Fibroblast of mammary gland (primary cell): ENCODE measurements around the gene EYA4.

Experiments used
- DNase-seq: peaks from one replicate; pipeline ENCODE4 v3.0.0-alpha.2; 2010; ENCODE audit warnings: low read depth
- H3K4me3 ChIP-seq: 2 replicates; pipeline ENCODE4 v1.5.1; 2011; ENCODE audit warnings: low read depth, mild to moderate bottlenecking, low read length, moderate library complexity; ENCODE audit not compliant: control insufficient read depth
- TF ChIP-seq, protein P1 (sequence below): conservative IDR thresholded peaks from 2 replicates; pipeline ENCODE4 v1.5.1; 2011; ENCODE audit warnings: low read depth, low read length, inconsistent platforms; ENCODE audit not compliant: control insufficient read depth, insufficient read depth

The EYA4 gene

DNA sequence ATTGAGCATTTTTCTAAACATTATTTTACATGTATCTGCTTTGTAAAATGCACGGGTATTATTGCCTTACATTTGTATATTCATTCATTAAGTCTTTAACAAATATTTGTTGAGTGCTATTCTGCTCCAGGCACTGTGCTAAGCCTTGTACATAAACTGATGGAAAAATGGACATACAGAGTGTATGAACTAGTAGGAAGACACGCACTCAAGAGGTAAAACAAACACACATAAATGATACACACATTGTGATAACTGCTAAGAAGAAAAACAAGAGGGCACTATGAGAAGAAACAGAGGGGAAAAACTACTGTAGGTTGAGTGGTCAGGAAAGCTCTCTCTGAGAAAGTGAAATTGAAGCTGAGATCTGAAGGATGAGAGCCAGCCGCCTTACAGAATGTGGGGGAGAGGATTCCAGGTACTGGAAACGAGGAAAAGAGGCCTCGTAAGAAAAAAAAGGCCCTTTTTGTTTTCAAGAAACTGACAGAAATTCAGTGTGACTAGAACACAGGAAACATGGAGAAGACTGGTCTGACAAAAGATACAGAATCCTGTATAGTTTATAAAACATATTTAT is 117.5 kb downstream of the EYA4 start:
- H3K4me3 ChIP-seq: no peak overlapping the region
- DNase-seq: no peak
- TF ChIP-seq, protein P1, sequence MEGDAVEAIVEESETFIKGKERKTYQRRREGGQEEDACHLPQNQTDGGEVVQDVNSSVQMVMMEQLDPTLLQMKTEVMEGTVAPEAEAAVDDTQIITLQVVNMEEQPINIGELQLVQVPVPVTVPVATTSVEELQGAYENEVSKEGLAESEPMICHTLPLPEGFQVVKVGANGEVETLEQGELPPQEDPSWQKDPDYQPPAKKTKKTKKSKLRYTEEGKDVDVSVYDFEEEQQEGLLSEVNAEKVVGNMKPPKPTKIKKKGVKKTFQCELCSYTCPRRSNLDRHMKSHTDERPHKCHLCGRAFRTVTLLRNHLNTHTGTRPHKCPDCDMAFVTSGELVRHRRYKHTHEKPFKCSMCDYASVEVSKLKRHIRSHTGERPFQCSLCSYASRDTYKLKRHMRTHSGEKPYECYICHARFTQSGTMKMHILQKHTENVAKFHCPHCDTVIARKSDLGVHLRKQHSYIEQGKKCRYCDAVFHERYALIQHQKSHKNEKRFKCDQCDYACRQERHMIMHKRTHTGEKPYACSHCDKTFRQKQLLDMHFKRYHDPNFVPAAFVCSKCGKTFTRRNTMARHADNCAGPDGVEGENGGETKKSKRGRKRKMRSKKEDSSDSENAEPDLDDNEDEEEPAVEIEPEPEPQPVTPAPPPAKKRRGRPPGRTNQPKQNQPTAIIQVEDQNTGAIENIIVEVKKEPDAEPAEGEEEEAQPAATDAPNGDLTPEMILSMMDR: no peak

DNA sequence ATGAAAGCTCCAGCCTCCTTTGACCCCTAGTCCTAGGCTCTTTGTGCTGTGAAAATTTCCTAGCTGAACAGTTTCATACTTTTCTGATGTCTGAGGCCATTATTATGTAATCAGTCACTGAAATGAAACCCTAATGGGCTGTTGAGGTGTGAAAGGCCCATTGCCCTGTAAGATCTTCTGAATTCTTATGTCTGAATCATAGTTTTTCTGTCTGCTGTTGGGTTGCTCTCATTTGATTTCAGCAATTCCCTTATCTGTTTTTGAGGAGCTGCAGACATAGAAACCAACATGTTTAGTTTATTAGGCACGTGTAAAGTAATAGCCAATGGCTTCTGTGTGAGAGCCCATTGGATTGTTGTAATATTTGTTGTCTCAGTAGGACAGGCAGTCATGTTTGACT is 118.1 kb downstream of the EYA4 start:
- DNase-seq: no peak
- TF ChIP-seq, protein P1: no peak
- H3K4me3 ChIP-seq: no peak overlapping the region

DNA sequence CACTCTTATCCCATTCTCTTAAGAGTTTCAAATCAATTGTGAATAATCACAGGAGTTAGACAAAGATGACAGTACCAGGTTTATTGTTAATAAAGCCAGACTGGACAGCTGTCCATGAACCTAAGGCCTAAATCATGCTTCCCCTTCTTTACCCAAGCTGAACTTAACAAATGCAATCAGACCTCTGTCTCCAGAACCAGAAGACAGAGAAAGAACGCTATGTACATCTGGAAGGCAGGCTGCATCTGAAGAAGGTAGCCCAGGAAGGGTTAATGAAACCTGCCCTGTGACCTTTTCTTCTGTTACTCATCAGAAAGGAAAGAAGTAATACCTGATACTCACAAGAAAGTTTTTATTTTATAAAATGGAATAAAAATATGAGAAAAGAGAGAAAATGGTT is 118.6 kb downstream of the EYA4 start:
- DNase-seq: no peak
- TF ChIP-seq, protein P1: no peak
- H3K4me3 ChIP-seq: no peak overlapping the region

DNA sequence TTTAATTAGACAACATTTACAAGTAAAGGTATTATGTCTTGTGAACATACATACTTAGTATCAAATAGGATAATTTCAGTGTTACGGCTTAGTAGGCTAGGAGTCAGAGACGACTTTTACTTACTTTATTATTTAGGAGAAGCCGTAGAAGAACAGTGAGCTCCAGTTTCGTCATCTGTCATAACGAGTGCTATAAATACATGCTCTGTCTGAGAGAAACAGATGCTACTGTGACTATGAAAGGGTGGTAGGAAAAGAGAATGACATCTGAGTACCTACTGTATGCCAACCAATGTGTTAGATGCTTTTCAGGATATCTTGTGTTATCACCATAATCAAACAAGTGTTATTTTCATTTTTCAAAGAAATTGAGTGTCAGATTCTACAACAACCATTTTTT is 119.0 kb downstream of the EYA4 start:
- TF ChIP-seq, protein P1: no peak
- no peak for DNase-seq
- H3K4me3 ChIP-seq: no peak overlapping the region

DNA sequence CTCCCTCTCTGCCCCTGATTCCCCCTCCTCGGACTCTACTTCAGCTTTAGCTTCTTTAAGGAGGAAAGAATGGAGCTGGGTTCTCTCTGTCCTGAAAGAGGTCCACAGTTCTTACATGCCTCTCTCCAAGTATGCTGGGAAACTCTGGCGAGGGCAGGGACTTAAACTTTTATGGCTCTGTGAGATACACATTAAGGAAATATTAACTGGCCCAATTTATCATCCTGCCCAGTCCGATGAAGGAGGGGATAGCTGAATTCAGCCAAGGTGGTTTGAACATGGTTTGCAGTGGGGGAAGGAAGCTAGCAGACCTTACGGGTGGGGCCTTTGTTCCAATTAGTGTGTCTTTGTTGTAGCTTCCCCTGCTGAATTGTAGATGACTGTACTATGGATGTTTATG is 121.7 kb downstream of the EYA4 start:
- TF ChIP-seq, protein P1: no peak
- no peak overlapping the region for H3K4me3 ChIP-seq
- DNase-seq: no peak

GRCh38 chr6:133368664-133369063 is 127.5 kb downstream of the EYA4 start:
- H3K4me3 ChIP-seq: no peak overlapping the region
- TF ChIP-seq, protein P1: peak; percentile 6
- no peak for DNase-seq

DNA sequence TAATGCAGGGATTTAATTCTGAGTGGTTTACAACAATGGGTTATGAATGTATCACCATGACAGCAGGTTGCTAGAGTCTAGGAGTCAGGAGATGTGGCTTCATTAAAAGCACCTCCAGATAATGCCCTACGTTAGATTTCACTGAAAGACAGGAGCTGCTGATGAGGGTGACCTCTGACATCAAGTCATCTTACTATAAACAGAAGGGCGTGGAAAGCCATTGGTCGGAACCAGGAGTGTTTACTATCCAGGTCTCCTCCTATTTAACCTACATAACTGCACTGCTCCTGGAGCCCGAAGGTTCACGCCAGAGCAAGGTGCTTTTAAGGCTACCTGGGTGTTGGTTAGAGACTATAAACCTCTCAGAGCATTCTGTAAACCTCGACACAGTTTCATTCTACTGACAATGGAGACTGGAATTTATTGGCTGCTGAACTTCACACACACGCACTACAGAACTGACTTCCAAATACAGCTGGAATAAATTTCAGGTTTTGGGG is 128.7 kb downstream of the EYA4 start:
- H3K4me3 ChIP-seq: no peak overlapping the region
- DNase-seq: no peak
- TF ChIP-seq, protein P1: no peak
